T-helper 22 cell (primary cell): ENCODE results near the gene FBRSL1.
"Not testable (repeated sequence)": the region's sequence is repeated elsewhere in the genome, so short reads cannot be mapped to it uniquely, and the experiment has no call there.

Source experiments
- DNase-seq: peaks from one replicate; pipeline ENCODE4 v3.0.0-alpha.2; 2020; ENCODE audit warnings: low read depth

Gene FBRSL1

DNA sequence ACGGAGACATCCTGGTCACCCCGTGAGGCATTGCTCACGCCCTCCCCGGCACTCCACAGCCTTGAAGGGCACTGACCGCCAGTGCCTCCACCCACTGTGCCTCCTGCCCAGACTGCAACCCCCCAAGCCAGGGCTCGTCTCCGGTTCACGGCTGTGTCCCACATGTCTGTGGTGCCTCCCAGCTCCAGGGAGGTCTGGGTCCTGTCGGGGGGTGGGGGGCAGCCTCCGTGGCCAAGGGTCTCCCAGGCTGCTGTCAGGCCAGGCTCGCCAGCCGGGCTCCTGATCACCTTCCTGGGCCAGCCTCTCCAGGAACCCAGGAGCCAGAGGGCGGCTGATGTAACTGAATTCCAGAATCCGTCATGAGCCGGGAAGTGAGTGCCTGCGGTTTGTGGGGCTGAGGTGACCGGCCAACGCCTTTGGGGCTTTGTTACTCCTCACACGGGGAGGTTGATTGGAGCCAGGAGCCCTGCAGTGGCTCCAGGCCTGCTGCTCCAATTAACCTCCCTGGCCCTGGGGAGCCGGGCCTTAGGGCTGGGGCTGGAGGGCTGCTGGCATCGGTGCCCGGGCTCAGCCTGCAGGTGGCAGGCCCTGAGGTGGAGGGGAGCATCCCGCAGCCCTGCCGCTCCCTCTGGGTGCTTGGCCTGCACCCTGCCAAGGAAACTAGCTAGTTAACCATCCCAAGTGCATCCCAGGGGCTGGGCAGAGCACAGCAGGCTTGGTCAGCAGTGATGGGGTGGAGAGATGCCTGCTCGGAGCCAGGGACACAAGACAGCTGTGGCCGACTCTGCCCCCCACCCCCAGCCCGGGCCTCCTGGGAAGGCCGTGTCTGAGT is 36.4 kb upstream of the FBRSL1 start:
- DNase-seq = no peak

- DNase-seq = no peak
Measured at GRCh38 chr12:132454193-132454932, 35.6 kb upstream of the FBRSL1 start.

- no peak for DNase-seq
Measured at GRCh38 chr12:132454933-132455418, 35.0 kb upstream of the FBRSL1 start.

- no peak for DNase-seq
Measured at GRCh38 chr12:132455565-132455964, 34.4 kb upstream of the FBRSL1 start.

GRCh38 chr12:132456186-132456943 is 33.6 kb upstream of the FBRSL1 start:
- DNase-seq = no peak

- DNase-seq = no peak
Measured at GRCh38 chr12:132456944-132457495, 32.9 kb upstream of the FBRSL1 start.

- no peak for DNase-seq
Measured at GRCh38 chr12:132458441-132458840, 31.5 kb upstream of the FBRSL1 start.

DNA sequence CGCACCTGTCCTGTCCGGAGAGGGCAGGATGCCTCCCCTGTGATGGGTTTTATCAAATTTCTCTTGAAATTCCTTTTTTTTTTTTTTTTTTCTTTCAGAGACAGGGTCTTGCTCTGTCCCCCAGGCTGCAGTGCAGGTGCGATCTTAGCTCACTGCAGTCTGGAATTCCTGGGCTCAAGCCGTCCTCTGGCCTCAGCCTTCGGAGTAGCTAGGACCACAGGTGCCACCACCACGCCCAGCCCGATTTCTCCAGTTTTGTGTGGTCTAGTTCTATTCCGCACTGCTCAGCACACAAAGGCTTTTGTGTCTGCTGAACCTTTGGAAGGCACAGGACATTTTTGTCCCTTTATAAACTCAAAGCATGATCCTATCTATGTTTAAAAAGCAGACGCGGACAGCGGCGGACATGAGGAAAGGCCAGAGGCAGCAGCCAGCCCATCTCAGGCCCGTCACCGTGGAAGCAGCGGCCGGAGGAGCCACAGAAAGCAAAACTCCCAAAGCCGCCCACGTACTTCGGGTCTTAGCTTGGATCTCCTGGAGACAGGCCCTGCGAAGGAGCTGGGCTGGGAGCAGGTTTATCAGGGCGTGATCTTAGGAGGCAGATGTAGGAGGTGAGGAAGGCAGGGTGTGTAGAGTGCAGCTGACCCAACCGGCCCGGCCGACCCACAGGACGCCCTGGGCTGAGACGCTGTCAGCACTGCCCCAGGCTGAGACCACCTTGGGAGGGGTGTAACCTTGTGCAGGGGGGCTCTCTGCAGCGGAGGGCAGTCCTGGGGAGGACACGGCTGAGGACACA is 30.9 kb upstream of the FBRSL1 start:
- DNase-seq = no peak

- DNase-seq = no peak
Measured at GRCh38 chr12:132460571-132460970, 29.4 kb upstream of the FBRSL1 start.

DNA sequence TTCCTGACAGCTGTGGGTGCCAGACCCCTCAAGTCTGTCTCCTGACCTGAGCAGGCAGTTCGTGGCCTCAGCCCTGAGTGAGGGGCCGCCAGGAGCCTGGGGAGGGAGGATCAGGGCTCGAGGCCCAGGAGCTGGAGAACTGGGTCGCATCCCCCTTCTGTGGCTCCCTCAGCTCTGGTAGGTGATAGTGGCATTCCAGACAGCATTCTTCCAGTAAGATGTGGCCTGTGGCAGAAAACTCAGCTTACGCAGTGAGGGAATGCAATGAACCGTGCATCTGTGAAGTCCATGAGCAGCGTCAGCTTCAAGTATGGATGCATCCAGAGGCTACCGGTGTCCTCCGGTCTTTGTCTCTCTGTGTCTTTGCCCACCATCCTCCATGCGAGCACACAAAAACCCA is 28.4 kb upstream of the FBRSL1 start:
- DNase-seq = no peak

DNA sequence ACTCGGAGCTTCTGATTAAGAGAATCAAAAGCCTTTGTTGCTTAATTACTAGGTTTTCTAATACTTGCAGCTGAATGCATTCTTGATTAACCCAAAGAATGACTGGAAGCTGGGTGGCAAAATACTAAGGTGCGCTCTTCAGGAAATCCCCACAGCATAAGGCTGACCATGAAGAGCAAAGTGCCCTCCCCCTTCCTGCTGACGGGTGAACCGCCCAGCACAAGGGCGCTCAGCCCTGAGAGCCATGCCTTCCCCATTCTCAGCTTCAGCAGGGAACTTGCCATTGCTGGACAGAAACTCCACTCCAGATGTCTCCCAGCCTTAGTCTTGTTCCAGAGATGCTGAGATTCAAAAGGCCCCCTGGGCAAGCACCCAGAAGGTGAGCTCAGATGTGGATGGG is 27.2 kb upstream of the FBRSL1 start:
- DNase-seq = no peak

DNA sequence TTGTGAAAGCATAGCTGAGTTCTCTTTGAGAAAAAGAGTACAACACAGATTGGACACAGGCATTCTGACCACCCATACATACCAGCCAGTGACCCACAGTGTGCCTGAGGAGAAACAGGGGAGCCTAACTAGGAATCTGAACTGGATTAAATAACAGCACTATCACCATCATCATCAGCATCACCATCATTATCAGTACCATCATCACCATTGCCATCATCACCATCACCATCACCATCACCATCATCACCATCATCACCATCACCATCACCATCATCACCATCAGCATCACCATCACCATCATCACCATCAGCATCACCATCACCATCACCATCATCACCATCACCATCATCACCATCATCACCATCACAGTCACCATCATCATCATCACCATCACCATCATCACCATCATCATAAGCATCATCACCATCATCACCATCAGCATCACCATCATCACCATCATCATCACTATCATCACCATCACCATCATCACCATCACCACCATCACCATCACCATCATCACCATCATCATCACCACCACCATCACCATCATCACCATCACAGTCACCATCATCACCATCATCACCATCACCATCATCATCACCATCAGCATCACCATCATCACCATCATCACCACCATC is 26.5 kb upstream of the FBRSL1 start:
- not testable (repeated sequence) for DNase-seq

DNA sequence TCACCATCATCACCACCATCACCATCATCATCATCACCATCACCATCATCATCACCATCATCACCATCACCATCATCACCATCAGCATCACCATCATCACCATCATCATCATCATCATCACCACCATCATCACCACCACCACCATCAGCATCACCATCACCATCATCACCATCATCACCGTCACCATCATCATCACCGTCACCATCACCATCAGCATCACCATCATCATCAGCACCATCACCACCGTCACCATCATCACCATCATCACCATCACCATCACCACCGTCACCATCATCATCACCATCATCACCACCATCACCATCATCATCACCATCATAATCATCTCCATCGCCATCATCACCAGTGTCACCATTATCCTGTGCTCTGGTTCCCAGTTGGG is 25.6 kb upstream of the FBRSL1 start:
- DNase-seq = not testable (repeated sequence)

GRCh38 chr12:132464820-132465219 is 25.1 kb upstream of the FBRSL1 start:
- no peak for DNase-seq

DNA sequence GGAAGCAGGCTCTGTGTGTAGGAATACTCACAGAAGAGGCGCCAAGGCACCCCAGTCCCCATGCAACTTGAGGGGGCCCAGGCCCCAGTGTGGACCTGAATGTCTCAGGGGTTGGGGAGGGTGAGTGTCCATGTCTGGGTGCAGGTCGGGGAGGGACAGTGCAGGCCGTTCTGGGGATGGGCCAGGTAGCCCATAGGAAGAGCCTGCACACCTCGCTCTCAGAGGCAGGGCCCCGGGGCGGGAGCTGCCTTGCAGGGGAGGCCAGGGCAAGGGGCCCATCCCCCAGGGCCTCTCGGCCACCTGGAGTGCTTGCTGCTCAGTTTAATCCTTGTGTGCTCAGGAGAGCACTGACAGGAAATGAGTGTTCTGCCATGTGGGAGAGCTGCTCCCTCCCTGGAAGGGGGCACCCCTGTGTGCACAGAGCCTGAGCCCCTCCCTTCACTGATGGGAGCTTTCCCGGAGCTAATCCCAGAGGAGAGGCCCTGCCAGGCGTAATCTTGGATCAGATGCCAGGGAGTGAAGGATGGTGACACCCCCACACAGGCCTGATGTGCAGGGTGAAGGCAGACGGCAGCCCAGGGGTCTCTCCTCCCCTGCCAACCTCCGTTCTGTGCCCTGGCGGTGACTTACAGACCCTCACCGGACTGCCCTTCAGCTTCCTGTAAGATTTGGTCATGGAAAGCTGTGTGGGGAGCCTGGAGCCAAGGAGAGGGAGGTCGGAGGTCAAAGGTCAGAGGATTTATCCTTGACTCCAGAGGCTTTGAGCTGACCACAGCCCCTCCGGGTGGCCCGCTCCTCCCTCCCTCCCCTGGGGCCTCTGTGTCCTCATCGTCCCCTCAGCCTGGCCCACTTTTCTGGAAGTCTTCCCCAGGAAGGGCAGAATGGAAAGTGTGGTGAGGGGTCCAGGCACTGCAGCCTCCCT is 24.4 kb upstream of the FBRSL1 start:
- no peak for DNase-seq

- DNase-seq = no peak
Measured at GRCh38 chr12:132466241-132467201, 23.4 kb upstream of the FBRSL1 start.

DNA sequence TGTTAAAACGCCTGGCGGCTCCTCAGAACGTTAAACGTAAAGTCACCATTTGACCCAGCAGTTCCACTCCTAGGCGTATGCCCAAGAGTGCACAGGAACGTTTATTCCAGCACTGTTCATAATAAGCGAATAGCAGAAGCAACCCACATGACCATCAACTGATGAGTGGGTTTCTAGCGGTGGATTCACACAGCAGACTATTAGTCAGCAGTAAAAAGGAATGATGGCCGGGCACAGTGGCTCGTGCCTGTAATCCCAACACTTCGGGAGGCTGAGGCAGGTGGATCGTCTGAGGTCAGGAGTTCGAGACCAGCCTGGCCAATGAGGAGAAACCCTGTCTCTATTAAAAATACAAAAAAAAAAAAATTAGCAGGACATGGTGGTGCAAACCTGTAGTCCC is 22.4 kb upstream of the FBRSL1 start:
- no peak for DNase-seq

DNA sequence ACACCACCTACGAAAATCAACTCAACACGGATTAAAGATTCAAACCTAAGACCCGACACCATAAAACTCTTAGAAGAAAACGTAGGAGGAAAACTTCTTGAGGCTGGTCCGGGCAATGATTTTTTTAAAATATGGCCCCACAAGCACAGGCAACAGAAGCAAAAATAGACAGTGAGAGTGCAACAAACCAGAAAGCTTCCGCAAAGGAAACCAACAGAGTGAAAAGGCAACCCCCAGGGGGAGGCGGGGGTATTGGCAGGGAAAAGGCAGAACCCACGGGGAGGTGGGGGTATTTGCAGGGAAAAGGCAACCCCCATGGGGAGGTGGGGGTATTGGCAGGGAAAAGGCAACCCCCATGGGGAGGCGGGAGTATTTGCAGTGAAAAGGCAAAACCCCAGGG is 20.5 kb upstream of the FBRSL1 start:
- no peak for DNase-seq

- DNase-seq = no peak
Measured at GRCh38 chr12:132470397-132470796, 19.6 kb upstream of the FBRSL1 start.
